GM18499 (cell line): ENCODE data around the gene ANXA1.

Experiments
- ATAC-seq: cut with Tn5 transposase; IDR thresholded peaks from one replicate; pipeline ENCODE4 v1.9.1; 2021; ENCODE audit warnings: moderate number of reproducible peaks; ENCODE audit not compliant: insufficient read depth, unreplicated experiment

Gene ANXA1

GRCh38 chr9:73200694-73201452, 49.2 kb downstream of the ANXA1 start:
- no peak for ATAC-seq

- ATAC-seq, result no peak
Measured at GRCh38 chr9:73202980-73203379, 51.3 kb downstream of the ANXA1 start.

GRCh38 chr9:73204936-73205335, 53.3 kb downstream of the ANXA1 start:
- no peak for ATAC-seq

GRCh38 chr9:73206851-73207250, 55.2 kb downstream of the ANXA1 start:
- no peak for ATAC-seq

- ATAC-seq, result no peak
Measured at GRCh38 chr9:73210886-73211666, 59.4 kb downstream of the ANXA1 start.

GRCh38 chr9:73213300-73213699, 61.6 kb downstream of the ANXA1 start:
- no peak for ATAC-seq

- ATAC-seq, result no peak
Measured at GRCh38 chr9:73215249-73215648, 63.6 kb downstream of the ANXA1 start.

GRCh38 chr9:73216100-73216499, 64.4 kb downstream of the ANXA1 start:
- no peak for ATAC-seq
